Measurements from ENCODE around the gene PDZD2. TPM values are rescaled to one million over a fixed set of nuclear protein-coding genes. Genes with fewer than 3 reads are reported as not detected.

The PDZD2 gene
- total RNA-seq, 4 donors from 2014 or later = 10.2 to 15.0 (median 12.2) TPM

- H3K9me3 ChIP-seq = no peaks in the 10 kb centered on the region
- no peak overlapping the region for H3K4me3 ChIP-seq
- no peak for TF ChIP-seq POLR2AphosphoS5 (IDR thresholded peaks at IDR 0.05)
- no peak for TF ChIP-seq CTCF (IDR thresholded peaks at IDR 0.05)
- no peak for TF ChIP-seq EP300 (IDR thresholded peaks at IDR 0.05)
- TF ChIP-seq POLR2A (IDR thresholded peaks at IDR 0.05; ENCODE audit: low read depth) = no peak
- no peak for DNase-seq (ENCODE audit: extremely low spot score)
- H3K36me3 ChIP-seq = peaks cover 7 to 34% (median 18%) of the 10 kb centered on the region in 4 donors
- no peak overlapping the region for H3K27ac ChIP-seq (replicated peaks in 1 of 4)
- peaks cover 22 to 70% (median 68%) of the 10 kb centered on the region in 4 donors for H3K4me1 ChIP-seq
- H3K27me3 ChIP-seq = no peaks in the 10 kb centered on the region
- intact Hi-C loops (cut with DNase I) = no loop called here
These were observed 493.8 kb downstream of the PDZD2 start for GRCh38 chr5:32132757-32133156.

DNA sequence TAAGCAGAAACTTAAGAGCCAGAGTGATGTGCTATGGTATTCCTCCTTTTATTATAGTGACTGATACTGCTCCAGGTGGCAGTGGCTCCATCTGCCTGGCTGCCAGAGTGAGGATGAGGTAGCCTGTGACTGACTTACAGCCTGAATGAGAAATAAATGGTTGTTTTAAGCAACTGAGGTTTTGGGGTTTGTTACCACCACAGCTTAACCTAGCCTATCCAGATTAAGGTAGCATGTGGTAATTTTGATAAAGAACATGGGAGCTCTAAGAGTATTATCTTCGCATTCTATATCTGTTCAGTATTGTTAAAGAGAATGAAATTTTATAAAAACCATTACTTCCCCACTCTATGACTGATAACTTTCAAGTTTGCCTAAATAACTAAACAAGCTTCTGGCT, 496.2 kb downstream of the PDZD2 start:
- peaks cover 13 to 50% (median 45%) of the 10 kb centered on the region in 4 donors for H3K4me1 ChIP-seq
- TF ChIP-seq CTCF (IDR thresholded peaks at IDR 0.05) (no peak), EP300 (IDR thresholded peaks at IDR 0.05) (no peak)
- H3K27me3 ChIP-seq = no peaks in the 10 kb centered on the region
- H3K27ac ChIP-seq (replicated peaks in 1 of 4) = no peak overlapping the region
- H3K4me3 ChIP-seq = no peak overlapping the region
- no peak for DNase-seq (ENCODE audit: extremely low spot score)
- no peaks in the 10 kb centered on the region for H3K9me3 ChIP-seq
- intact Hi-C loops (cut with DNase I) = no loop called here
- whole genome bisulfite sequencing = 100% methylated on average over 1 of the region's 1 CpG
- peaks cover 7 to 37% (median 18%) of the 10 kb centered on the region in 4 donors for H3K36me3 ChIP-seq

DNA sequence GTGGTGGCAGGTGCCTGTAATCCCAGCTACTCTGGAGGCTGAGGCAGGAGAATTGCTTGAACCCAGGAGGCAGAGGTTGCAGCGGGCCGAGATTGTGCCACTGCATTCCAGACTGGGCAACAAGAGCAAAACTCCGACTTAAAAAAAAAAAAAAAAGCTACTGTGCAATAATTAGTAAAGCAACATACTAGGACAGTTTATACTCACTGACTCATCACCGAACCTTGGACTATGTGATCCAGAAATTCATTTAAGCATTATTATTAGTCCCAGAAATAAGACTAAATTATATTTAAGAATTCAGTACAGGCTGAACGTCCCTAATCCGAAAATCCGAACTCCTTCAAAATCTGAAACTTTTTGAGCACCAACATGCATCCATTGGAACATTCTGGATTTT, 497.4 kb downstream of the PDZD2 start:
- H3K27ac ChIP-seq (replicated peaks in 1 of 4) = no peak overlapping the region
- H3K4me1 ChIP-seq = peaks cover 9 to 49% (median 34%) of the 10 kb centered on the region in 4 donors
- H3K36me3 ChIP-seq = peaks cover 7 to 39% (median 18%) of the 10 kb centered on the region in 4 donors
- 63% methylated on average over 7 of the region's 7 CpGs for WGBS
- H3K9me3 ChIP-seq = no peaks in the 10 kb centered on the region
- intact Hi-C loops (cut with DNase I) = no loop called here
- DNase-seq (ENCODE audit: extremely low spot score) = no peak
- TF ChIP-seq POLR2AphosphoS5 (IDR thresholded peaks at IDR 0.05) (no peak), EP300 (IDR thresholded peaks at IDR 0.05) (no peak)
- H3K27me3 ChIP-seq = no peaks in the 10 kb centered on the region
- no peak overlapping the region for H3K4me3 ChIP-seq

DNA sequence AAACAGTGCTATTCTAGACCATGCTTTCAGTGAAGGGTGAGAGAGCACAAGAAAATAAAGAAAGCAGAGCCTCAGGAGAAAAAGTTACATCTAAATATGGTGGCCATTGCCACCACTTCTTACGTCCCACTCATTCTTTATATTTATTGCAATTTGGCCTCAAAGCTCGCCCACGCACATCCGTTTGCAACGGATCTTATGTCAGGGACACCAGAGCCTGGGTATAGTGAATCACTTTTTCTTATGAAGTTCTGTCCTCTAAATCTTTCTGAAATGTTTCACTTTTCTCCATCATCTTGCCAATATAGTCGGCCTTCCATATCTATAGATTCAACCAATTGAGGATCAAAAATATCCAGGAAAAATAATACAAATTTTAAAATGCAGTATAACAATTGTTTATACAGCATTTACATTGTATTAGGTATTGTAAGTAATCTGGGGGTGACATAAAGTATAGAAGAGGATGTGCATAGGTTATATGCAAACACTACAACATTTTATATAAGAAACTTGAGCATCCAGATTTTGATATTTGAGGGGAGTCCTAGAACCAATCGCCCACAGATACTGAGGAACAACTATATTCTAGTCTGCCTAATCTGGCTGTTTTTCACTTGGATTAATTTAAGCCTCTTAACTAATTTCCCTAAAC, 500.0 kb downstream of the PDZD2 start:
- TF ChIP-seq POLR2A (IDR thresholded peaks at IDR 0.05; ENCODE audit: low read depth) (no peak), CTCF (IDR thresholded peaks at IDR 0.05) (no peak), POLR2AphosphoS5 (IDR thresholded peaks at IDR 0.05) (no peak), EP300 (IDR thresholded peaks at IDR 0.05) (no peak)
- intact Hi-C loops (cut with DNase I) = no loop called here
- no peak for DNase-seq (ENCODE audit: extremely low spot score)
- Histone ChIP-seq H3K9me3 (no peaks in the 10 kb centered on the region), H3K27me3 (no peaks in the 10 kb centered on the region), H3K36me3 (peaks cover 7 to 47% (median 17%) of the 10 kb centered on the region in 4 donors), H3K4me3 (no peak overlapping the region), H3K4me1 (peaks cover 5 to 33% (median 24%) of the 10 kb centered on the region in 4 donors), H3K27ac (replicated peaks in 1 of 4) (no peak overlapping the region)
- WGBS = 89% methylated on average over 7 of the region's 7 CpGs

- Histone ChIP-seq H3K27ac (replicated peaks in 1 of 4) (no peak overlapping the region), H3K9me3 (no peaks in the 10 kb centered on the region), H3K36me3 (peaks cover 0 to 23% (median 0%) of the 10 kb centered on the region in 4 donors), H3K4me1 (peaks cover 49 to 65% (median 54%) of the 10 kb centered on the region in 4 donors), H3K4me3 (no peak overlapping the region), H3K27me3 (no peaks in the 10 kb centered on the region)
- no peak for DNase-seq (ENCODE audit: extremely low spot score)
- intact Hi-C loops (cut with DNase I) = no loop called here
- no peak for TF ChIP-seq CTCF (IDR thresholded peaks at IDR 0.05)
- 73% methylated on average over 6 of the region's 6 CpGs for WGBS
These were observed 504.9 kb downstream of the PDZD2 start for GRCh38 chr5:32143617-32144377.

All from esophagus muscularis mucosa (tissue), 4 donors.